22Rv1 (cell line): ENCODE data around the gene MRPL22.

Experiments used
- ZFX ChIP-seq: fragments of 450-650 bp; IDR thresholded peaks from 2 replicates; pipeline ENCODE4 v1.6.1; 2017; ENCODE audit warnings: antibody characterized with exemption, borderline replicate concordance
- TF ChIP-seq, protein P1 (sequence below): fragments of 450-650 bp; IDR thresholded peaks from 2 replicates; pipeline ENCODE4 v1.5.1; 2017; ENCODE audit warnings: mild to moderate bottlenecking

DNA sequence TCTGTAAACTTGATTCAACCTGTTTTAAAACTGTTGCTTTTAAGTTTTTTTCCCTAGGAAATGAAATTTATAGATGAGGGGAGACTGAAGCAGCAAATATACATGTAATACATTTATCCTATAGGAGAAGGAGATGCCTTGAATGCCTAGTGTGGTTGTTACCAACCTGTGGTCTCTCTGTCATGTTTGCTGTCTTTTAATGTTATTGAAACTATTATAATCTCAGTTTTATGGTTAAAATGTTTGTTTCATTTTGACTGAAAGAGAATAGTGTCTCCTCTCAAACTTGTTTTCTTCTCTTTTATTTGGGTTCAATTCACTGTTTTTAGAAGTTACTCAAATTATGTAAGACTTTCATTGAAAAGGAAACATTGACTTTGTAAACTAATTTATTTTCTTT is 15.8 kb downstream of the MRPL22 start:
- TF ChIP-seq, protein P1, sequence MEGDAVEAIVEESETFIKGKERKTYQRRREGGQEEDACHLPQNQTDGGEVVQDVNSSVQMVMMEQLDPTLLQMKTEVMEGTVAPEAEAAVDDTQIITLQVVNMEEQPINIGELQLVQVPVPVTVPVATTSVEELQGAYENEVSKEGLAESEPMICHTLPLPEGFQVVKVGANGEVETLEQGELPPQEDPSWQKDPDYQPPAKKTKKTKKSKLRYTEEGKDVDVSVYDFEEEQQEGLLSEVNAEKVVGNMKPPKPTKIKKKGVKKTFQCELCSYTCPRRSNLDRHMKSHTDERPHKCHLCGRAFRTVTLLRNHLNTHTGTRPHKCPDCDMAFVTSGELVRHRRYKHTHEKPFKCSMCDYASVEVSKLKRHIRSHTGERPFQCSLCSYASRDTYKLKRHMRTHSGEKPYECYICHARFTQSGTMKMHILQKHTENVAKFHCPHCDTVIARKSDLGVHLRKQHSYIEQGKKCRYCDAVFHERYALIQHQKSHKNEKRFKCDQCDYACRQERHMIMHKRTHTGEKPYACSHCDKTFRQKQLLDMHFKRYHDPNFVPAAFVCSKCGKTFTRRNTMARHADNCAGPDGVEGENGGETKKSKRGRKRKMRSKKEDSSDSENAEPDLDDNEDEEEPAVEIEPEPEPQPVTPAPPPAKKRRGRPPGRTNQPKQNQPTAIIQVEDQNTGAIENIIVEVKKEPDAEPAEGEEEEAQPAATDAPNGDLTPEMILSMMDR: no peak
- TF ChIP-seq ZFX: no peak
